ENCODE data around the gene CFL1.

DNA sequence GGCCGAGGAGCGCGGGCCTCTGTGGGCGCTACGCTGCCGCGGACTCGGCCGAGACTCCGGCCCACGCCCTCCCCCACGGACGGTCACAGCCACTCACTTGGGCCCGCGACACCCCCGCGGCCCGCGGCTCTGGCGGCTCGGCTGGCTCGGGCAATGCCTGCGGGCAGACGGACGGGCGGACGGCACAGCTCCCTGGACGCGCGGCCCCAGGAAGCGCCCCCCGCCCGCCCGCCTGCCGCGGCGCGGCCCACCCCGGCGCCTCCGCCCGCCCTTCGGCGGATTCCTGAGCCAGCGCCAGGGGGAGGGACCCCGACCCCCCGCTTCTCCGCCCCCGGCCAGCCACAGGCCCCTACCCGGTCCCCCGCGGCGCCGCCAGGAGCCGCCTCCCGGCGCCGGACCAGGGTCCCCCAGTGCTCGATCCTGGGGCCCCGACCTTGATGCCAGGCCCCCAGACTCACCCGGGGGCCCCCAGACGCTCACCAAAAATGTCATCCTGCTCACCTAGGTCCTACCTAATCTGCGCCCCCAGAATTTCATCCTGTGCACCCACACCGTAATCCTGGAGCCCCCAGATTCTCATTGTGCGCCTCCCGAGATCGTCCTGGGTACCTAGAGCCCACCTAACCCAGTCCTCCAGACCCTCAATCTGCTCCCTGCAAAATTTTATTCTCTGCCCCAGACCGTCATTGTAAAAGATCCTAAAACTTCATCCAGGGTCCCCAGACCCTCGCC lies 14.8 kb upstream of the CFL1 start, which contains the start of gene EFEMP2:
- TF ChIP-seq CTCF (IDR thresholded peaks at IDR 0.05; ENCODE audit: control extremely low read depth in 1 of 3, insufficient read depth in 1 of 3, low read depth in 1 of 3, low read length in 3 of 3) (no peak), ATF3 (IDR thresholded peaks at IDR 0.05; ENCODE audit: insufficient read depth, low read depth, low read length) (no peak), CREB1 (IDR thresholded peaks at IDR 0.05) (no peak), SRF (IDR thresholded peaks at IDR 0.05; ENCODE audit: low read depth, low read length) (no peak), POLR2AphosphoS5 (IDR thresholded peaks at IDR 0.05; ENCODE audit: low read depth, low read length) (no peak), EP300 (IDR thresholded peaks at IDR 0.05; ENCODE audit: borderline replicate concordance in 1 of 2, low read depth in 2 of 2, low read length in 2 of 2) (no peak), TCF12 (IDR thresholded peaks at IDR 0.05; ENCODE audit: low read depth, low read length) (no peak), SP2 (IDR thresholded peaks at IDR 0.05; ENCODE audit: low read length) (no peak), EZH2 (IDR thresholded peaks at IDR 0.05; ENCODE audit: low read depth, low read length, severe bottlenecking) (no peak), POLR2A (IDR thresholded peaks at IDR 0.05; ENCODE audit: control extremely low read depth in 1 of 2, low read depth in 2 of 2, low read length in 2 of 2) (no peak), ASH2L (IDR thresholded peaks at IDR 0.05; ENCODE audit: low read length) (no peak)
- TF ChIP-seq, protein P1, sequence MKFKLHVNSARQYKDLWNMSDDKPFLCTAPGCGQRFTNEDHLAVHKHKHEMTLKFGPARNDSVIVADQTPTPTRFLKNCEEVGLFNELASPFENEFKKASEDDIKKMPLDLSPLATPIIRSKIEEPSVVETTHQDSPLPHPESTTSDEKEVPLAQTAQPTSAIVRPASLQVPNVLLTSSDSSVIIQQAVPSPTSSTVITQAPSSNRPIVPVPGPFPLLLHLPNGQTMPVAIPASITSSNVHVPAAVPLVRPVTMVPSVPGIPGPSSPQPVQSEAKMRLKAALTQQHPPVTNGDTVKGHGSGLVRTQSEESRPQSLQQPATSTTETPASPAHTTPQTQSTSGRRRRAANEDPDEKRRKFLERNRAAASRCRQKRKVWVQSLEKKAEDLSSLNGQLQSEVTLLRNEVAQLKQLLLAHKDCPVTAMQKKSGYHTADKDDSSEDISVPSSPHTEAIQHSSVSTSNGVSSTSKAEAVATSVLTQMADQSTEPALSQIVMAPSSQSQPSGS (IDR thresholded peaks at IDR 0.05; ENCODE audit: low read length), result no peak

Measured in H1 (cell line).